ENCODE data around the gene MNX1.

GRCh38 chr7:157006205-157006747, 4.2 kb downstream of the MNX1 start:
- TF ChIP-seq HDGF (IDR thresholded peaks at IDR 0.05; ENCODE audit: borderline replicate concordance), result no peak
- TF ChIP-seq PKNOX1 (IDR thresholded peaks at IDR 0.05), result no peak
- TF ChIP-seq ELF4 (IDR thresholded peaks at IDR 0.05), result no peak
- no peak for TF ChIP-seq SP1 (IDR thresholded peaks at IDR 0.05)
